K562 (cell line): Measurements from ENCODE around the gene RHBG. TPM values are rescaled to one million over a fixed set of nuclear protein-coding genes. Genes with fewer than 3 reads are reported as not detected.

Experiments
- BCLAF1 ChIP-seq, 2 experiments: fragments of 450-650 bp in 1 of 2; IDR thresholded peaks; 2 replicates each; pipeline ENCODE4 v1.6.1; 2011 to 2017; ENCODE audit warnings: low read depth in 2 of 2, antibody characterized with exemption in 1 of 2, borderline replicate concordance in 1 of 2, low read length in 1 of 2, mild to moderate bottlenecking in 1 of 2, mixed read lengths in 1 of 2; ENCODE audit not compliant: control insufficient read depth in 1 of 2
- CTCF ChIP-seq, 3 experiments: IDR thresholded peaks in 2 of 3; conservative IDR thresholded peaks in 1 of 3; 2 replicates each; pipeline ENCODE4 v1.5.1; 2011 to 2012; ENCODE audit warnings: low read length in 3 of 3, mild to moderate bottlenecking in 3 of 3, control low read depth in 2 of 3, improper control_type of control experiment in 1 of 3, inconsistent platforms in 1 of 3, low read depth in 1 of 3, mixed read lengths in 1 of 3, moderate library complexity in 1 of 3; ENCODE audit not compliant: insufficient read depth in 2 of 3
- FOXA3 ChIP-seq, 2 experiments: fragments of 450-650 bp in 1 of 2; sonication (generic) in 1 of 2; formaldehyde crosslinking; IDR thresholded peaks in 1 of 2; conservative IDR thresholded peaks in 1 of 2; 2 replicates each; pipeline versions ENCODE4 v1.4.0 to v1.8.0; 2020 to 2022; ENCODE audit warnings: mild to moderate bottlenecking in 2 of 2, missing genetic modification reagents in 1 of 2
- FOXP1 ChIP-seq: sonication (generic); formaldehyde crosslinking; IDR thresholded peaks from 2 replicates; pipeline ENCODE4 v1.8.0; 2022; ENCODE audit warnings: mild to moderate bottlenecking, missing genetic modification reagents
- MYC ChIP-seq, 2 experiments: fragments of 250-450 bp in 1 of 2; sonication (Bioruptor Pico) in 1 of 2; IDR thresholded peaks; 2 replicates each; pipeline versions ENCODE4 v1.5.1 to v1.6.1; 2012 to 2021; ENCODE audit warnings: low read depth in 2 of 2, borderline replicate concordance in 1 of 2, improper control_type of control experiment in 1 of 2, low read length in 1 of 2, mild to moderate bottlenecking in 1 of 2, moderate library complexity in 1 of 2
- NCOA1 ChIP-seq: fragments of 450-650 bp; IDR thresholded peaks from 2 replicates; pipeline ENCODE4 v1.6.1; 2016; ENCODE audit warnings: low read depth
- SMARCE1 ChIP-seq: fragments of 450-650 bp; IDR thresholded peaks from 2 replicates; pipeline ENCODE4 v1.7.1; 2016; ENCODE audit warnings: mild to moderate bottlenecking
- SNAPC5 ChIP-seq: fragments of 250-450 bp; sonication (Bioruptor Pico); IDR thresholded peaks from 2 replicates; pipeline ENCODE4 v1.8.0; 2021; ENCODE audit warnings: moderate library complexity, mild to moderate bottlenecking, inconsistent platforms
- THRB ChIP-seq: fragments of 450-650 bp; formaldehyde crosslinking; conservative IDR thresholded peaks from 2 replicates; pipeline ENCODE4 v1.4.0; 2022; ENCODE audit warnings: mild to moderate bottlenecking, missing genetic modification characterization
- UBTF ChIP-seq, 2 experiments: IDR thresholded peaks; 2 replicates each; pipeline ENCODE4 v1.6.1; 2012; ENCODE audit warnings: improper control_type of control experiment in 2 of 2, low read depth in 2 of 2, low read length in 2 of 2, borderline replicate concordance in 1 of 2
- VEZF1 ChIP-seq: fragments of 200-800 bp; sonication (Bioruptor generic); IDR thresholded peaks from 2 replicates; pipeline ENCODE4 v1.6.1; 2017; ENCODE audit warnings: missing genetic modification characterization, missing compliant biosample characterization
- ZBTB9 ChIP-seq: fragments of 450-650 bp; formaldehyde crosslinking; IDR thresholded peaks from 2 replicates; pipeline ENCODE4 v1.4.0; 2020; ENCODE audit warnings: mild to moderate bottlenecking, moderate library complexity
- polyA plus RNA-seq, 8 experiments: library from polyadenylated mRNA; depleted of rRNA in 4 of 8; stranded (reverse) in 5 of 8; unstranded in 3 of 8; fragments of >200 nt; fragmentation: Nextera tagmentation in 2 of 8; fragmentation: Illumina TruSeq in 1 of 8; extraction: Ambion mirVana in 2 of 8; extraction: Trizol in 1 of 8; gene quantifications; 2 replicates each; pipeline versions ENCODE4 v1.2.1 to v1.2.3, GENCODE V29; 2011 to 2014; ENCODE audit warnings: inconsistent platforms in 1 of 8, missing spikeins in 1 of 8
- total RNA-seq, 7 experiments: library from RNA; depleted of rRNA in 6 of 7; stranded (reverse); fragments of >200 nt in 6 of 7; fragmentation: Illumina TruSeq in 2 of 7; extraction: Trizol in 2 of 7; gene quantifications; 2 replicates each; pipeline versions ENCODE4 v1.2.1 to v1.2.3, GENCODE V29; 2011 to 2021; ENCODE audit warnings: low replicate concordance in 1 of 7

Gene RHBG
- total and polyA plus RNA-seq, 9 of the 15 experiments (the other 6 are each of a cell fraction or from before 2014, with no cell fraction given): not detected

GRCh38 chr1:156337888-156338179 lies 31.2 kb upstream of the RHBG start (continued):
- TF ChIP-seq UBTF (IDR thresholded peaks at IDR 0.05; ENCODE audit: borderline replicate concordance in 1 of 2, low read depth in 2 of 2, low read length in 2 of 2): no peak
- TF ChIP-seq ZBTB9 (CRISPR knock-in tag): peak; percentile 35; the same call in 1 of the 2 replicates
- peak; percentile 53; the same call in 1 of the 2 replicates for TF ChIP-seq SMARCE1
- no peak for TF ChIP-seq FOXP1
- peak; percentile 49; the same call in 1 of the 2 replicates for TF ChIP-seq THRB (CRISPR knock-in tag)
- TF ChIP-seq VEZF1: peak; percentile 61; the same call in 1 of the 2 replicates
- no peak for TF ChIP-seq NCOA1
- no peak for TF ChIP-seq MYC (IDR thresholded peaks at IDR 0.05; ENCODE audit: low read depth, low read length)
- TF ChIP-seq MYC (CRISPR knock-in tag; IDR thresholded peaks at IDR 0.05; ENCODE audit: borderline replicate concordance, low read depth): peak; percentile 30; the same call in 1 of the 2 replicates
- TF ChIP-seq FOXA3 (CRISPR knock-in tag; conservative IDR thresholded peaks at IDR 0.05 in 1 of 2, IDR thresholded peaks at IDR 0.05 in 1 of 2): 0 out of 4 replicates have a peak, but pooled peaks of 1 of the 2 experiments have one; percentile 16
- no peak for TF ChIP-seq SNAPC5 (CRISPR knock-in tag)
- 0 out of 4 replicates have a peak, but pooled peaks of 1 of the 2 experiments have one; percentile 15 for TF ChIP-seq BCLAF1 (IDR thresholded peaks at IDR 0.05; ENCODE audit: borderline replicate concordance in 1 of 2, control insufficient read depth in 1 of 2, low read depth in 2 of 2, low read length in 1 of 2)
- 0 out of 6 replicates have a peak, but pooled peaks of 1 of the 3 experiments have one; percentile 16 for TF ChIP-seq CTCF (IDR thresholded peaks at IDR 0.05 in 2 of 3, conservative IDR thresholded peaks at IDR 0.05 in 1 of 3; ENCODE audit: insufficient read depth in 2 of 3, low read depth in 1 of 3, low read length in 3 of 3)
